CD4-positive, alpha-beta T cell treated with Interferon alpha-2 for 1 hour (primary cell): ENCODE data around the gene COL5A3.

Experiments
- DNase-seq, 2 donors: peaks; one replicate each; pipeline ENCODE4 v3.0.0-alpha.2; 2020 to 2022

The COL5A3 gene

DNA sequence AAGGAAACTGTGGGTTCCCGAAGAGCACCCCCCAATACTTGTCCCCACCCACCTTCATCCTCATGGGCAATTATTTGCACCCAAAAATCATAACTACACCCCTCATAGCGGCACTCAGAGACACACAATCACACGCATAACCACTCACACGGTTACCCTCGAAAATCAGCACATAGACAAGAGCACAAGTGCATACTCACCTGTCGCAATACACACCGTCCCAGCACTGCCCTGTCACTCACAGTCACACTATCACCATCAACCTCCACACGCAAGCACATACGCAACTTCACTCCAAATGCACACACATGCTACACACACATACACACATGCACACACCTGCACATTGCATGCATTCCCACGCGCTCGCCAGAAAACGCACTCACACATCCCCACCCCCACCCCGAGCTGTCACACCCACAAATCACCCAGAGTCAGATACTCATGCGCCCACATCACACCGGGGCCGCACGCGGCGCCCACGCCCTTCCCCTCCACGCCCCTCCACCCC lies 535 bp downstream of the COL5A3 start:
- DNase-seq: no peak

DNA sequence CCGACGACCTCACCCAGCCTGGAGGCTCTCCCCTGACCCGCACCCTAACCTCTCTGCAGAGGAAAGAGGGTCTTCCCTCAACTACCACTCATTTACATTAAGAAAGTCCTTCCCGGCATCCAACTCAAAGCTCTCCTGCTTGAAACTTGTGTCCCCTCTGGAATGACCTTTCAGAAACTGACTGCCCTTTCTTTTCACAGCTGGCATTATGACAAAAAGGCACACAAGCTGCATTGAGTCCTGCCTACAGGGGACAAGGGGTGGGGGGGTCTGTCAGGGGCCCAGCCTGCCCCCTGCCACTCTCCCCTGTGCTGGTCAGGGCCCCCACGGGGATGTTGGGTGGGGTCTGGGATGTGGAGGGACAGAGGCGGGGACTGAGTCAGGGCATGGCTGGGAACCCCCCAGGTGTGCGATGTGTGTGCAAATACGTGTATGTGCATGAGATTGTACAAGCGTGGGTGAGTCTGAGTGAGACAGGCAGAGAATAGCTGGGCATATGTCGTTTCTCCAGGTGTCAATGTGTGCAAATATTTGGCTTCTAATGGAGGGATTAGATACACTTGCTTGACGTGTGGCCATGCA lies 2.0 kb downstream of the COL5A3 start:
- DNase-seq: no peak

DNA sequence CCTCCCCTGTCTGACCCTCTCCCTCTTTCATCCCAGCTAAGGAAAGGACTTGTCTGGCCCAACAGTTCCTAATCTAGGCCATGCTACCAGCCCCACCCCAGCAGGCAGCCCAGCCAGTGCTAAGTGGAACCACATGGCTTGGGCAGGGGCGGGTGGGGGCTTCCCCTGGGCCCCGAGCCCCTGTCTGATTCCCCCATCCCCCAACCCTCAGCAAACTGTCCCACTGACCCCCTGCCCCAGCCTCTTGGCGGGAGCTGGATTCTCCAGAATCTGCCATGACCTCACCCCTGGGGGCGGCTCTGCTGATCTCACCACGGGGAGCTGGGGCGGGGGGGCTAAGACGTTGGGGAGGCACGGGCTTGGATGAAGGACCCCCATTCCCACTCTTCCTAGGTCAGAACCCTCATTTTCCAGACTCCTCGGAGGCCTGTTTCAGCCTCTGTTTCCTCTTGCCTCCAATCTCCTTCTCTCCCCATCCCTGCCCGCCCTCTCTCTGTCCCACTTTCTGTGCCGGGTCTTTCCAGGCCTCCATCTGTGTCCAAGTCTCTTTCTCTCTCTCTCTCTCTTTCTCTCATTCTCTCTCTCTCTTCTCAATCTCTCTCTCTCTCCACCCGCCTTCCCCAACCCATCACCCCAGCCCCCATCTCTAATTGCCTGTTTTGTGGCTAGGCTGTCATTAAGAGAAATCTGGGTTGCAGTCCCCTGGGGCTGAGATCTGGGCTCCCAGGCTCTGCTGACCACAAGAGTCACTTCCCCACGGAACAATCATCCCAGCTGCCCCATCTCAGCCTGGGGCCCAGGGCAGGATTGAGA lies 2.7 kb downstream of the COL5A3 start:
- DNase-seq: no peak

DNA sequence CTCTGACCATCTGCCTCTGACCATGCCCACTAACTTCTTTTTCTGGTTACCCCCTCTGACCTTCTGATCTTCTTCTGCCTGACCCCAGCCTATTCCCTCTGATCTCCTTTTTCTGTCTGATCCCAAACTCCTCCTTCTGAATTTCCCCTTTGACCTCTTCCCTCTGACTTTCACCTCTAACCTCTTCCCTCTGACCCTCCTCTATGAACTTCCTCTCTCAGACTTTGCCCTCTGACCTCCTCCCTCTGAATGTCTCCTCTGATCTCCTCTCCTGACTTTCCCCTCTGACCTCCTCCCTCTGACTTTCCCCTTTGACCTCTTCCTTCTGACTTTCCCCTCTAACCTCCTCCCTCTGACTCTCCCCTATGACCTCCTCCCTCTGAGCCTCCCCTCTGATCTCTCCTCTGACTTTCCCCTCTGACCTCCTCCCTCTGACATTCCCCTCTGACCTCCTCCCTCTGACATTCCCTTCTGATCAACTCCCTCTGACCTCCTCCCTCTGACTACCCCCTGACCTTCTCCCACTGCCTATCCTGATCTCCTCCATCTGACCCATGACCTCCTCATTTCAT lies 3.5 kb downstream of the COL5A3 start:
- no peak for DNase-seq

DNA sequence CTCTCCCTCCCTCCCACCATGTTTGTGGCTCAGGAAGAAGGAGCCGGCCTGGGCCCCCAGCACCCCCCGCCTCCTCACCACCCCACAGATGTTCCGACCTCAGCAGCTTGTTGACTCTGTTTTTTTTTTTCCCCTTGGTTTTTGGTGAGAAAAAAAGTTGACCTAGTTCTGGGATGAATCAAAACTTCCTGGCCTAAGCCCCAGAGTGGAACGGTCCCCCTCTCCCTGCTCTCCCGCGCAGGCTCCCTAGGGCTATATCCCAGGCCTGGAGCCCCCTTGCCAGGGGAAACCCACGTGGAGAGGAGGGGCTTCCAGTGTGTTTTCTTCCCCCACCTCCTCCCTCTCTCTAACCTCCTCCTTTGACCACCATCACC lies 4.0 kb downstream of the COL5A3 start:
- DNase-seq: no peak

DNA sequence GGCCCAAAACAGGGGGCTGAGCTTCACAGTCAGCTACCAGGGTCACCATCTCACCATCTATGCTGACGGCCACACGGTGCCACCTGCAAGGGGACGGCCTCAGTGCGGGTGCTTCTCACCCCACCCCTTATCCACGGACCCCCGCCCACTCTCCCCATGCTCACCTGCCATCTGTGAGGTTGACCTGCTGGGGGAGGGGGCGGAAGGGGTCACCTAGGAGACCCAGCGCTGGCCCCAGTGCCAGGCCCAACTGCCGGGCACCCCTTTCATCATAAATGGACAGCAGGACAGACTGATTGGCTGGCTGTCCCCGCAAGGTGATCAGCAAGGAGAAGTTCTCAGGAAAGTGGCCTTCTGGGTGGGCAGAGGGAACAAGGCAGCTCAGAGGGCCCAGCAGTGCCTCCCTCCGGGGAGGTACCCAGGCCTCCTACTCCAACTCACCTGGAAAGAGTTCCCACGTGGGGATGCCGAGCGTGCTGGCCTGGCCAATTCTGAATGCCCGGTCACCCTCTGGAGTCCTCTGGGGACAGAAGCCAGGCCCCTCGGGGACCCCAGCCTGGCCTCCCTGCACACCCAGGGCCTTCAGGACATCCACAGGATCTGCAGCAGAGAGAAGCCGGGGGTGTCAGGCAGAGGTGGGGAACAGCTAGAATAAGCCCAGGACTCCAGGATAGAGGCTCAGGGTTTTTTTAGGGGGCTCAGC lies 4.5 kb downstream of the COL5A3 start:
- no peak for DNase-seq

DNA sequence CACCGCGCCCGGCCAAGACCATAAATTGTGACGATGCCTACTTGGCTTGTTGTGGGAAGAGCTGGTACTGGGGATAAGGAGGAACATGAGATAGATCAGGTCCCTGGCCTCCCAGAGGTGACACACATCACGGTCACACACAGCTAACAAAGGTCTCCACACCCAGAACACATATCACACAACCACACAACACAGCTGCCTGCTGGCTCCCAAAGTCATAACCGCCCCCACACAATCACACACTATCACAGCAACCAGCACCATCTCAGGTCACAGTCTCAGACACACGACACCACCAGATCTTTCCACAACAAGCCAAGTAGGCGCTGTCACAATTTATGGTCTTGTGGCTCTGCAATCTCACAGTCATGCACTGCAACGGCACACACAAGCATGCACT lies 5.7 kb downstream of the COL5A3 start:
- no peak for DNase-seq

DNA sequence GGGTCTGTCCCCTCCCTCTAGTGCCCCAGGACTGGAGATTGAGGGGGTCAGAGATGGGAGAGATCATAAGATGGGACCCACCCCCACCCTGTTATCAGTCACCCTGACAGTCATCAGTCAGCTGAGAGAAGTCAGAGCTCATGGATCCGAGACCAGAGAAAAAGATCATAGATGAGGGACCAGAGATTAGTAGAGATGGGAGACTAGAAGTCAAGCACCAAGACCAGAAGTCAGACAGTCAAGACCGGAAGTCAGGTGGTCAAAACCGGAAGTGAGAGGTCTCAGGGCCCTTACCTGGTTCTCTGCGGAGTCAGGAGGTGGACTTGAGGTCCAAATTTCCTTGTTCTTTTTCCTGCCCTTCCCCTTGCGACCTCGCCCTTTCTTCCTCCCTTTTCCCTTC lies 7.0 kb downstream of the COL5A3 start:
- DNase-seq: no peak

DNA sequence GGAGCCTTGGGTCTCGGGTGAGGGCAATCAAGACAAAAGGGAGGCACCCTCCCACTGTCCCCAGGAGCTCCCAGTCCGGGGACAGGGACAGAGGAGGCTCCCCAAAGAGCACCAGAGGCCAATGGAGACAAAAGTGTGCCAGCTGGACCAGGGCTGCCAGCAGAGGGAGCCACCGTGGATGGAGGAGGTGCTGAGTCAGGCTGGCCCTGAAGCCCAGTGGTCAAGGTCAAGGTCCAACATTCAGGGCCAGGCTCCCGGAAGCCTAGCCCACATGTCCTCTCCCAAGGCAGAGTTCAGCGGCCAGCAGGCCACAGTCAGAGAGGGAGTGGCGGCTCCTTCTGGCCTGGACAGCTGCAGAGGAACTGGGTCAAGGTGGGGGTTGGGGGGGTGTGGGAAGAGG lies 8.4 kb downstream of the COL5A3 start:
- no peak for DNase-seq

DNA sequence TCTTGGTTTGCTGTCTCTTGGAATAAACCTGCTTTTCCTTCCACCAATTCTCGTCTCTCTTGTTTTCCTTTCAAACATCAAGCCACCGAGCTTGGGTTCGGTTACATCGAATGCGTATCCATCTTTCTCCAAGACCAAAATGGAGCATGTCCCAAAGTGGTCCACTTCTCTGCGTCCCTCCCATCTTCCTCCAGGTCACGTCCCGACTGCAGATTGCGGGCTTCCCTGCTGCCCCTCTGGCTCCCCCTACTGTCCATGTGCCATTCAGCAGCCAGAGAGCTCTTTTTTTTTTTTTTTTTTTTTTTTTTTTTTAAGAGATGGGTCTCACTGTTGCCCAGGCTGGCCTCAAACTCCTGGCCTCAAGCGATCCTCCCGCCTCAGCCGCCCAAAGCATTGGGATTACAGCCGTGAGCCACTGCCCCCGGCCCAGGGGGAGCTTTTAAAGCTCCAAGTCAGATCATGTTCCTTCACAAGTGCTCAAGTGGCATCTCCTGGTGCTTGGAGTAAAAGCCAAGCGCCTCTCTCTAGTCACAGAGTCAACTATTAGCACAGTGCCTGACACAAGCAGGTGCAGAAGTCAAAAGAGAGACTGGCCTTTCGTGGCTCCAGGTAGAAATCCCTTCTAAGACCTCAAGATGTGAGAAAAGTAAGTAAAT lies 10.0 kb downstream of the COL5A3 start:
- peak; percentile 55 to 68 for DNase-seq

DNA sequence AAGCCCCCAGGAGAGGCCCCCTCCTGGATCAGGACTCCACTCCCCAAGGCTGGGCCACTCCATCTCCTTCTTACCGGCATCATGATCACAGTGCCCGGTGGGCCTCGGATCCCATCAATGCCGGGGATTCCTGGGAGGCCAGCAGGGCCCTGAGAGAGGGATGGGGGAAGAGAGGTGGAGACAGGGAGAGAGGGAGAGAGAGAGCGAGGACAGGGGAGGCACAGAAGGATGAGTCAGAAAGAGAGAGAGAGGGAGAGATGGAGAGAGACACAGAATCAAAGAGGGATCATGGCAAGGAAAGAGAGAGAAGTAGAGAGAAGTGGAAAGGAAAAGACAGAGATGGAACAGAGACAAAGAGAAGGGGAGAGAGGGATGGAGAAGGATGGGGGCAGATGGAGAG lies 13.8 kb downstream of the COL5A3 start:
- no peak for DNase-seq

DNA sequence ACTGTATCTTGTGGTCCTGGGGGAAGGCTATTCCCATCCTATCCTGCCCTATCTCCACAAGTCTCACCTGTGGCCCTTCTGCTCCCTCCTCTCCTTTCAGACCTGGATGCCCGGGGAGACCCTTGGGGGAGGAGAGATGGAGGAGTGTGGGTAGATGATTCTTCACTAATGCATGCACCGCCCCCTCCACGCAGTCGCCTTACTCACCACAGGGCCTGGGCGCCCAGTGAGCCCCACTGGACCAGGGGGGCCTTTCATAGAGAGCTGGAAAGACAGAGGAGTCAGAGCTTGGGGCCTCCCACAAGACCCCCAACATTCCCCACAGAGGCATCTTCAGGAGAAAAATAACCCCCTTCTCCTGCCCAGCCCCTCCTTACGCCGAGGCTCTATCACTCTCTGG lies 14.3 kb downstream of the COL5A3 start:
- no peak for DNase-seq

DNA sequence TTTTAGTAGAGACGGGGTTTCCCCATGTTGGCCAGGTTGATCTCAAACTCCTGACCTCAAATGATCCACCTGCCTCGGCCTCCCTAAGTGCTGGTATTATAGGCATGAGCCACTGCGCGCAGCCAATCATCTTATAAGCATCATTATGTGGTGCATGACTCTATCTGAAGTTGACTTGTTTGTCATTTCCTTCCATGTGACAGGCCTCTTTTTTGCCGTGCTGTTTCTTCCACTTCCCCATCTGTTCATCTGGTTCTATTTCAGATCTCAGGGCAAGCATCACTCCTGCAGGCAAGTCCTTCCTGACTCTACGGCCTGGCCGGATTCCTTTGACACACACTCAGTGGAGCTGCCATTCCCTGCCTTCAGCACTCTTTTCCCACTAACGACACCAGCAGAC lies 15.2 kb downstream of the COL5A3 start:
- no peak for DNase-seq

DNA sequence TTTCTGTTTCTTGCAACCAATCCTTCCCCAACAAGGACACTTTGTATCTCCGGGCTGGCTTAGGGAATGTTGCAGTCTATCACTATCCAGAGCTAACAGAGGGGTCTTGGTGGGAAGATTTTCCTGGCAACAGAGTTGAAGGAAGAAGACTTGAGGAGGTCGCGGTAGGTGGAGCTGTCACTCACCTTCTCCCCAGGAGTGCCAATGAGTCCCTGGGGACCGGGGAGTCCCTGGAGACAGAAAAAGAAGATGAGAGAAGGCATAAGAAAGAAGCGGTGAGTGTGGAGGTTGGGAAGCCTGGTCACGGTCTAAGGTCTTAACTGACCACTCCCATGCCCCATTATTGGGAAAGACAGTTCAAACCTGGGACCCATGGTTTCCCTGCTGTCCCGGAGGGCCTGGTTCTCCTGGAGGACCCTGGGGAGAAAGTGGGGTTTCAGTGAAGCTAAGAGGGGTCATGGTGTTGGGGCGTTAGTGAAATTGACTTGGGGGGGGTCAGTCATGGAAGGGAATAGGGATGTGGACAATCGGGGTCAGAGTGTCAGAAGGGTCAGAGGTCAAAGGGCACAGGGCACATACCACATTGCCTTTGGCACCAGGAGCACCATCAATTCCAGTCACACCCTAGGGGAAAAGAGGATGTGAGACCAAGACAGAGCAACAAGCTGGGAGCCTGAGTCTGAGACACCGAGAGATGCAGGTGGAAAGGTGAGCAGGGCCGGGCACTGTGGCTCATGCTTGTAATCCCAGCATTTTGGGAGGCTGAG lies 18.7 kb downstream of the COL5A3 start:
- no peak for DNase-seq

DNA sequence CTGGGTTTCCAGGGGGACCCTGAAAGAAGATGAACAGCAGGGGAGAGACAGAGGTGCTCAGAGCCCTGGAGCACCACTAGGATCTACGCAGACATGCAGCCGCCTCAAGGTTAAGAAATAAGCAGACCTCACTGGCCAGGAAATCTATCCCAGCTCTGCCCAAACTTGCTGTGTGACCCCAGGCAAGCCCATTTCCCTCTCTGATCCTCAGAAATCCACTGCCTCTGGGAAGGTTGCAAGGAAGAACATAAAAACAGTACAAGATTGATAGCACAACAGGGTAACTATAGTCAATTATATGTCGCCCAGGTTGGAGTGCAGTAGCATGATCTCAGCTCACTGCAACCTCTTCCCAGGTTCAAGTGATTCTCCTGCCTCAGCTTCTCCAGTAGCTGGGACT lies 20.8 kb downstream of the COL5A3 start:
- DNase-seq: no peak

DNA sequence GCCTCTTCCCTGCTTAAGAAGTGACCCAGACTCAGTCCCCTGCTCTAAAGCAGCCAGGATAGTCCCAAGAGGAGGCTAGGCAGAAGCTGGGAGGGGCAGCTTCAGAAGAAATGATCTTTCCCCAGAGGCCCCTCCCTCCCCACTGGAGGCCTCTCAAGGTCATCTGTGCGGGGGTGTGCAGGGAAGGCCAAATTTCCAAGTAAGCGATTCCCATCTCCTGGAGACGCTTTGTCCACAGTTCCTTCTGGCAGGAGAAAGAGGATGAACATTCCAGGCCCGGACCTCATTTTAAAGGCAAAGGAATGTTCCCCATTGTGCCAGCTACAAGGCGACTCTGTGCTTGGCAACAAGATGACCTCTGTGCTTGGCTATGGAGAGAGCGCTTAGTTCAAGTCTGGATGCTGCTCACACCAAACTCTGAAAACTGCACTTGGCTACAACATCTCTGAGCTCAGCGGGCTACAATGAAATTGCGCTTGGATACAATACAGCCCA lies 23.5 kb downstream of the COL5A3 start:
- DNase-seq: no peak

DNA sequence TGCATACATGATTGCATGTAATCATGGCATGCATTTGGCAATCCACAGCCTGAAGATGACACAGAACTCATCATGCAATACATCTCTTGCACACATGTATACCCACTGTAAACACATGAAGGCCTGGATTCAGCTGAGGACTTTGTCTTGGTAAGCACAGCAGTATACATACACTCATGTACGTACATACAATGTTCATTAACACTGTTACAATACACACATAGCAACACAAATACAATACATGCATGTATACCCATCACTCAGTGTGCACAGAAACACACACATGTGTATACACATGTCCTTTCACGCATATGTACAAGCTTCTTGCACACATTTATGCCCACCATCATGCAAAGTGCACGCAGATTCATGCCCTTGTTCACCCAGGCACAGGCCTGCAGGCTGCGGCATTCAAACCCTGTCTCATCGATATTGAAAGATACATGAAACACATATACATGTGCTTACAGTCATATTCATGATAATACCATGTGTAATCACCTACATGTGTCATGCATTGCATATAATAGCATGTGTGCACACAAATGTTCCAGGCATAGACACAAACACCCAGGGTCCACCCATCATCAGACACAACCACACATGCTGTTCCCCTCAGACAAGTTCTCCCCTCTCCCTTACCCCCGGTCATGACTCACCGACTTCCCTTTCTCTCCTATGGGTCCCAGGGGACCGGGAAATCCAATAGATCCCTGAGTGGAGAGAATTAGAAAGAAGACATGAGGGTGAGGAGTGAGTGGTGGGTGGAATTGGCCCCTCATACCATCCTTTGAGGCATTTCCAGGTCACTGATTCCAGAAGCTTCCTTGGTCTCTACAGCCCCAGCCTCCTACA lies 28.7 kb downstream of the COL5A3 start:
- DNase-seq: no peak

DNA sequence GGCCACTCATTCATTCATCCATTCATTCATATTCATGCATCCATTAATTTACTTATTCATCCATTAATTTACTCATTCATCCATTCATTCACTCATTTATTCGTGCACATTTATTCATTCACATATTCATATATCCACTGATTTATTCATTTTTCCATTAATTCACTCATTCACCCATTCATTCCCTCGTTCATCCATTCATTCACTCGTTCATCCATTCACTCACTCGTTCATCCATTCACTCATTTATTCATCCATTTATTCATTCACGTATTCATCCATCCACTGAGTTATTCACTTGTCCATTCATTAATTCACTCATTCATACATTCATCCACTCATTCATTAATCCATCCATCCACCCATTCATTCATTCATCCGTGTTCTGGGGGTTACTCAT lies 38.2 kb downstream of the COL5A3 start:
- DNase-seq: no peak

DNA sequence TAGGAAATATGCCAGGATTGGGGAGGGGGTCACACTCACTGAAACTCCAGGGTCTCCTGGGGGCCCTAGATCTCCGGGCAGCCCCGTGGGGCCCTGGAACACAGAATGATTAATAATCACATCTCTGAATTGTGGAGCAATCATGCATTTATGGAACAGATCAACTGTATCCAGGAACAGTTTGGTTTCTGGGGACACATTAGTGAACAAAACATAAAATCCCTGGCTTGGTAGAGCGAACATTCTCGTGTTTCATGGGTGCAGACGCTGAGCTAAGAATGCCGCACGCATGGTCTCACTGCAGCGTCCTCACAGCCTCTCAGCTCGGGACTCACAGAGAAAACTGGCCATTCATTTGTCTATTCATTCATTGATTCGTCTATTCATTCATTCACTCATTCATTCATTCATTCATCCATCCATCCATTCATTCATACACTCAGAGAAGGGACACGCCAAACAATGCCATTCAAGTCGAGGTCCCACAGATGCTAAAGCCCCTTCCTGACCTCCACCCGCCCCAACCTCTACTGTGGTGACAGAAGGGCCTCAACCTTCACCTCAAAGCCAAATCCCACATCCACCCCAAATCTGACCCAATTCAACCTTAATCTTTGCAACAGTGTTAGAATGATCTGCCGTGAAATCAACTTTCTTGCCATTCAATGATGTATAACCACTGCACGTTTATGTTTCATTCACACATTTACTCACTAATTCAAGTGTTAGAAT lies 39.0 kb downstream of the COL5A3 start:
- no peak for DNase-seq

DNA sequence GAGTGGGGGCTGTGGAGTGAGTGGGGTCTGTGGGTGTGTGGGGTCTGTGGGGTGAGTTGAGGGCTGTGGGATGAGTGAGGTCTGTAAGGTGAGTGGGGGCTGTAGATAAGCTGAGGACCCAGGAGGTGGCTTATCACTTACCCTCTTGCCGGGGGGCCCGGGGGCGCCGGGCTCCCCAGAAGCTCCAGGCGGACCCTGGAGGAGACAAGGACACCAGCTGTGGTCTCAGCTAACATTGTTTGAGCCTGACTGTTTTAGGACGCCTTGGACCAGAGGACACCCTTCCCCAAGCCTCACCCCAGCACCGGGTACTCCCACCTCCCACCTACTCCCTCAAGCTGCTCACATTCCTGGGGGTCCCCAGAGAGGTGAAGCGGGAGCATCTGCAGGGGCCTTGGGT lies 39.8 kb downstream of the COL5A3 start:
- DNase-seq: no peak

DNA sequence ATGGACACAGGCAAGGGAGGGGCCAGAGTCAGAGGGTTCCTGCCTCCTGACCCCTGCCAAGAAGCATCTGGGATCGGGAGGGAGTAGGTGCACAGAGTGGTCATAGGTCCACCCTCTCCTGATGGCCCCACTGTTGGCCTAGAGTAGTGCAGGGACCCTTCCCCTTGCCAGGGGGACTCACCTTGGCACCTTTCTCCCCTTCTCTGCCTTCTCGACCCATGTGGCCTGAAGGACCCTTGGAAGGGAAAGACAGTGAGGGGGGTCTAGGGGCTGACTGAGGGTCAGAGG lies 40.7 kb downstream of the COL5A3 start:
- DNase-seq: no peak
